GM21723 (cell line): ENCODE results near the gene C14orf132.

ENCODE experiments used
- ATAC-seq: cut with Tn5 transposase; IDR thresholded peaks from one replicate; pipeline ENCODE4 v1.9.1; 2021; ENCODE audit warnings: mild to moderate bottlenecking, moderate library complexity; ENCODE audit not compliant: unreplicated experiment

The C14orf132 gene

GRCh38 chr14:96039633-96040311 lies 610 bp downstream of the C14orf132 start:
- ATAC-seq = no peak

- ATAC-seq = no peak
Observed at GRCh38 chr14:96040828-96041371, 1.7 kb downstream of the C14orf132 start.

GRCh38 chr14:96042248-96042930 lies 3.2 kb downstream of the C14orf132 start:
- no peak for ATAC-seq

GRCh38 chr14:96046630-96047029 lies 7.5 kb downstream of the C14orf132 start:
- no peak for ATAC-seq

- ATAC-seq = no peak
Observed at GRCh38 chr14:96047101-96047500, 7.9 kb downstream of the C14orf132 start.

GRCh38 chr14:96049932-96050331 lies 10.8 kb downstream of the C14orf132 start:
- no peak for ATAC-seq

- ATAC-seq = no peak
Observed at GRCh38 chr14:96050482-96050881, 11.3 kb downstream of the C14orf132 start.

- ATAC-seq = no peak
Observed at GRCh38 chr14:96051231-96051630, 12.1 kb downstream of the C14orf132 start.

GRCh38 chr14:96051642-96052540 lies 12.7 kb downstream of the C14orf132 start:
- no peak for ATAC-seq

- no peak for ATAC-seq
Observed at GRCh38 chr14:96052541-96053247, 13.5 kb downstream of the C14orf132 start.

- ATAC-seq = no peak
Observed at GRCh38 chr14:96053248-96053599, 14.1 kb downstream of the C14orf132 start.

- ATAC-seq = no peak
Observed at GRCh38 chr14:96053600-96054381, 14.6 kb downstream of the C14orf132 start.

GRCh38 chr14:96054661-96055060 lies 15.5 kb downstream of the C14orf132 start:
- no peak for ATAC-seq

- ATAC-seq = no peak
Observed at GRCh38 chr14:96055065-96055752, 16.0 kb downstream of the C14orf132 start.

GRCh38 chr14:96055753-96056508 lies 16.8 kb downstream of the C14orf132 start:
- no peak for ATAC-seq

GRCh38 chr14:96056509-96057422 lies 17.6 kb downstream of the C14orf132 start:
- ATAC-seq = no peak

GRCh38 chr14:96057738-96058137 lies 18.6 kb downstream of the C14orf132 start:
- no peak for ATAC-seq
